ENCODE results near the gene CSPG4. TPM values are rescaled to one million over a fixed set of nuclear protein-coding genes. Genes with fewer than 3 reads are reported as not detected.

The CSPG4 gene
- total RNA-seq, 1 experiment from 2014 or later, result 2.0 TPM

DNA sequence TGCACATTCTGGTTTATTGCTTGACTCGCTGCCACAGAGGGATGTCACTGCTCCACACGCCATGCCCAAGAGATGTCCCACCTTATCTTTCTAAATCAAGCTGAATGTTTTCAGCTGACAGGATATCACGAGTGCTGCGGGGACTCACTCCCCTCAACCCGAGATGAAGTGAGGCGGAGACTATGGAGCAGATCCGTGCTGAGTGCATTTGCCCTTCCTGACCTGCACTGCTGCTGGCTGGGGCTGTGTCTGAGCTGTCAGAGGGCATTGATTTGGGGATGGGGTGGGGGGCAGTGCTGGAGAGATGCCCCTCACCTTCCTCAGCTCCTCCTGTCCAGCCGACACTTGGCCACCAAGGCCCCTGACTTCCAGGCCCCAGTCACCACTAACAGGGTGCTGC lies 40.5 kb upstream of the CSPG4 start:
- no peak overlapping the region for H3K4ac ChIP-seq (ENCODE audit: low read depth, low read length)
- no peak overlapping the region for H2BK15ac ChIP-seq (ENCODE audit: low read depth, low read length)
- no peak overlapping the region for H3K14ac ChIP-seq (ENCODE audit: insufficient read depth, low read length)
- Mint-ChIP-seq H3K9me3 (no peaks in the 10 kb centered on the region), H3K4me1 (peaks cover 6 to 9% of the 10 kb centered on the region in 2 experiments), H3K27ac (no peak overlapping the region), H3K27me3 (ENCODE audit: low read depth) (peaks cover 5% of the 10 kb centered on the region; the same call in 1 of the 2 replicates), H3K36me3 (ENCODE audit: insufficient read depth in 1 of 3, low read depth in 3 of 3) (no peaks in the 10 kb centered on the region), H3K4me3 (no peak overlapping the region)
- no peak for TF ChIP-seq CTCF (conservative IDR thresholded peaks at IDR 0.05)
- no peak overlapping the region for H4K5ac ChIP-seq (ENCODE audit: insufficient read length, low read depth, low read length)
- no peak overlapping the region for H3K4me2 ChIP-seq (ENCODE audit: insufficient read depth, insufficient read length, low read length)
- H2AFZ ChIP-seq (ENCODE audit: low read length), result no peak overlapping the region
- no peaks in the 10 kb centered on the region for H3K79me1 ChIP-seq (ENCODE audit: insufficient read depth, low read depth, low read length, poor library complexity, severe bottlenecking)
- H3K9me3 ChIP-seq (ENCODE audit: control insufficient read depth, low read depth, low read length), result no peaks in the 10 kb centered on the region
- H2AK5ac ChIP-seq (ENCODE audit: insufficient read length, low read length), result no peak overlapping the region
- H3K56ac ChIP-seq (ENCODE audit: insufficient read length, low read depth, low read length), result no peak overlapping the region
- no peak overlapping the region for H3K9ac ChIP-seq (ENCODE audit: extremely low read depth, insufficient read length, low read length)
- no peak overlapping the region for H4K91ac ChIP-seq (ENCODE audit: insufficient read length, low read depth, low read length)
- H2BK120ac ChIP-seq (ENCODE audit: low read depth, low read length, poor library complexity, severe bottlenecking), result no peak overlapping the region
- H3K27ac ChIP-seq (ENCODE audit: insufficient read length, low read depth, low read length), result no peak overlapping the region
- DNase-seq, result no peak
- no peak overlapping the region for H2BK20ac ChIP-seq (ENCODE audit: low read depth, low read length, poor library complexity, severe bottlenecking)
- H2BK12ac ChIP-seq (ENCODE audit: insufficient read length, low read depth, low read length), result no peak overlapping the region
- no peaks in the 10 kb centered on the region for H3K79me2 ChIP-seq (ENCODE audit: insufficient read depth, low read length)
- H3K23me2 ChIP-seq (ENCODE audit: insufficient read length, low read depth, low read length, poor library complexity, severe bottlenecking), result peaks cover 1% of the 10 kb centered on the region
- H3K4me1 ChIP-seq (ENCODE audit: insufficient read depth, low read length), result no peaks in the 10 kb centered on the region
- no CpG with 5 or more reads among the region's 8 CpGs for WGBS (ENCODE audit: extremely low coverage, insufficient read length, low lambda C conversion rate)
- H3K18ac ChIP-seq (ENCODE audit: insufficient read length, low read depth, low read length), result no peak overlapping the region
- H4K8ac ChIP-seq (replicated peaks; ENCODE audit: insufficient read length, low read depth, low read length), result no peak overlapping the region
- H4K20me1 ChIP-seq (ENCODE audit: control insufficient read depth, insufficient read depth, insufficient read length), result no peaks in the 10 kb centered on the region
- no peak overlapping the region for H3K23ac ChIP-seq (ENCODE audit: insufficient read length, low read depth, low read length)
- H3T11ph ChIP-seq (ENCODE audit: low read length), result no peak overlapping the region
- H2BK5ac ChIP-seq (ENCODE audit: insufficient read length, low read length), result no peak overlapping the region
- H3K27me3 ChIP-seq (ENCODE audit: insufficient read depth, low read length), result no peaks in the 10 kb centered on the region

Data from H9 (cell line).